CD4-positive, alpha-beta T cell treated with Interleukin-4 for 4 hours (primary cell): ENCODE data around the gene SFT2D2.

Source experiments
- DNase-seq: peaks from one replicate; pipeline ENCODE4 v3.0.0-alpha.2; 2020

SFT2D2 gene

GRCh38 chr1:168271636-168272035, 45.8 kb downstream of the SFT2D2 start:
- DNase-seq, result no peak

- DNase-seq, result no peak
Measured at GRCh38 chr1:168273575-168273974, 47.8 kb downstream of the SFT2D2 start.

- no peak for DNase-seq
Measured at GRCh38 chr1:168279253-168279652, 53.4 kb downstream of the SFT2D2 start.

- DNase-seq, result no peak
Measured at GRCh38 chr1:168280296-168280927, 54.6 kb downstream of the SFT2D2 start, which contains the start of gene TBX19. Gene TBX19 (plus strand): TSS chr1:168280877. CDS start chr1:168281091, 214 bp downstream.

- no peak for DNase-seq
Measured at GRCh38 chr1:168281603-168282325, 56.0 kb downstream of the SFT2D2 start.

GRCh38 chr1:168285521-168285790, 59.7 kb downstream of the SFT2D2 start:
- DNase-seq, result no peak

GRCh38 chr1:168285971-168286927, 60.4 kb downstream of the SFT2D2 start:
- DNase-seq, result no peak

- peak; percentile 1 for DNase-seq
Measured at GRCh38 chr1:168287237-168287664, 61.4 kb downstream of the SFT2D2 start.

GRCh38 chr1:168288311-168289052, 62.7 kb downstream of the SFT2D2 start:
- no peak for DNase-seq

GRCh38 chr1:168291222-168291837, 65.5 kb downstream of the SFT2D2 start:
- no peak for DNase-seq

GRCh38 chr1:168293356-168293755, 67.6 kb downstream of the SFT2D2 start:
- DNase-seq, result no peak

GRCh38 chr1:168295411-168296114, 69.8 kb downstream of the SFT2D2 start:
- DNase-seq, result no peak

GRCh38 chr1:168297019-168297730, 71.4 kb downstream of the SFT2D2 start:
- no peak for DNase-seq

- DNase-seq, result no peak
Measured at GRCh38 chr1:168298446-168298845, 72.6 kb downstream of the SFT2D2 start.

- no peak for DNase-seq
Measured at GRCh38 chr1:168300626-168301025, 74.8 kb downstream of the SFT2D2 start.

- DNase-seq, result no peak
Measured at GRCh38 chr1:168301664-168302320, 76.0 kb downstream of the SFT2D2 start.
